CD14-positive monocyte (primary cell): ENCODE measurements around the gene CXorf49. TPM values are rescaled to one million over a fixed set of nuclear protein-coding genes. Genes with fewer than 3 reads are reported as not detected.
"Not testable (repeated sequence)": the region's sequence is repeated elsewhere in the genome, so short reads cannot be mapped to it uniquely, and the experiment has no call there.

Experiments used
- DNase-seq, 3 donors: peaks; one replicate each; pipeline ENCODE4 v3.0.0-alpha.2; 2011 to 2022
- H2AFZ ChIP-seq: 2 replicates; pipeline ENCODE4 v1.6.0; 2012; ENCODE audit warnings: mild to moderate bottlenecking, low read depth, low read length, inconsistent platforms; ENCODE audit not compliant: insufficient read depth, poor library complexity, severe bottlenecking
- H3K27ac ChIP-seq, 2 donors: 1 replicate in 1 of 2; 2 replicates in 1 of 2; pipeline ENCODE4 v1.5.1; 2012 to 2013; ENCODE audit warnings: low read length in 2 of 2, control low read depth in 1 of 2, inconsistent platforms in 1 of 2, low read depth in 1 of 2, mild to moderate bottlenecking in 1 of 2
- H3K27me3 ChIP-seq, 2 donors: one replicate each; pipeline versions ENCODE4 v1.6.0 to v1.6.1; 2011 to 2013; ENCODE audit warnings: low read length in 2 of 2; ENCODE audit not compliant: control insufficient read depth in 2 of 2, insufficient read depth in 2 of 2
- H3K36me3 ChIP-seq, 2 donors: replicated peaks in 1 of 2; 1 replicate in 1 of 2; 2 replicates in 1 of 2; pipeline versions ENCODE4 v1.5.1 to v1.6.1; 2012 to 2013; ENCODE audit warnings: low read length in 2 of 2, control low read depth in 1 of 2, inconsistent platforms in 1 of 2, mild to moderate bottlenecking in 1 of 2; ENCODE audit not compliant: insufficient read depth in 2 of 2, control insufficient read depth in 1 of 2
- H3K4me1 ChIP-seq, 2 donors: 1 replicate in 1 of 2; 2 replicates in 1 of 2; pipeline versions ENCODE4 v1.5.1 to v1.6.1; 2012 to 2013; ENCODE audit warnings: low read length in 2 of 2, control low read depth in 1 of 2, inconsistent platforms in 1 of 2, mild to moderate bottlenecking in 1 of 2, moderate library complexity in 1 of 2; ENCODE audit not compliant: insufficient read depth in 2 of 2, control insufficient read depth in 1 of 2
- H3K4me2 ChIP-seq: replicated peaks from 2 replicates; pipeline ENCODE3; 2012; ENCODE audit warnings: low read length, moderate library complexity, mild to moderate bottlenecking; ENCODE audit not compliant: poor library complexity, severe bottlenecking; ENCODE audit errors: extremely low read depth
- H3K4me3 ChIP-seq, 3 experiments: fragments of 200-600 bp in 1 of 3; sonication (generic) in 1 of 3; replicated peaks in 1 of 3; 1 replicate in 2 of 3; 2 replicates in 1 of 3; pipeline ENCODE4 v1.5.1; 2011 to 2013; ENCODE audit warnings: low read length in 3 of 3, mild to moderate bottlenecking in 3 of 3, control low read depth in 2 of 3, low read depth in 2 of 3, inconsistent platforms in 1 of 3, moderate library complexity in 1 of 3
- H3K79me2 ChIP-seq: 2 replicates; pipeline ENCODE4 v1.6.0; 2012; ENCODE audit warnings: mild to moderate bottlenecking, control low read depth, inconsistent platforms, low read length, moderate library complexity; ENCODE audit not compliant: insufficient read depth
- H3K9ac ChIP-seq: 2 replicates; pipeline ENCODE4 v1.6.0; 2017; ENCODE audit warnings: low read length, mild to moderate bottlenecking; ENCODE audit not compliant: insufficient read depth, poor library complexity, severe bottlenecking
- H3K9me3 ChIP-seq, 2 donors: replicated peaks in 1 of 2; 1 replicate in 1 of 2; 2 replicates in 1 of 2; pipeline versions ENCODE4 v1.5.1 to v1.6.1; 2012 to 2013; ENCODE audit warnings: low read length in 2 of 2, control low read depth in 1 of 2; ENCODE audit not compliant: control insufficient read depth in 1 of 2, insufficient read depth in 1 of 2
- H4K20me1 ChIP-seq: 2 replicates; pipeline ENCODE4 v1.6.0; 2012; ENCODE audit warnings: mild to moderate bottlenecking, low read length, control low read depth, moderate library complexity; ENCODE audit not compliant: insufficient read depth
- H3K27ac Mint-ChIP-seq, 7 donors: one replicate each; pipeline ENCODE4 v1.8.0; 2020; ENCODE audit warnings: mild to moderate bottlenecking in 7 of 7, mixed read lengths in 7 of 7, moderate library complexity in 6 of 7, inconsistent platforms in 2 of 7
- H3K27me3 Mint-ChIP-seq, 3 donors: one replicate each; pipeline ENCODE4 v1.8.0; 2021 to 2022; ENCODE audit warnings: low read depth in 3 of 3, mild to moderate bottlenecking in 3 of 3, mixed read lengths in 3 of 3, moderate library complexity in 3 of 3, inconsistent platforms in 1 of 3
- H3K36me3 Mint-ChIP-seq, 2 donors: one replicate each; pipeline ENCODE4 v1.8.0; 2020; ENCODE audit warnings: mixed read lengths in 2 of 2, inconsistent platforms in 1 of 2, mild to moderate bottlenecking in 1 of 2
- H3K4me1 Mint-ChIP-seq: one replicate; pipeline ENCODE4 v1.8.0; 2020; ENCODE audit warnings: mild to moderate bottlenecking, mixed read lengths
- H3K4me3 Mint-ChIP-seq, 2 donors: one replicate each; pipeline ENCODE4 v1.8.0; 2020; ENCODE audit warnings: mild to moderate bottlenecking in 2 of 2, mixed read lengths in 2 of 2, moderate library complexity in 1 of 2
- H3K9me3 Mint-ChIP-seq, 7 donors: one replicate each; pipeline ENCODE4 v1.8.0; 2020 to 2022; ENCODE audit warnings: mixed read lengths in 7 of 7, mild to moderate bottlenecking in 6 of 7, moderate library complexity in 6 of 7, inconsistent platforms in 2 of 7
- WGBS: methylation state at CpG from one replicate; pipeline ENCODE4 v1.1.5; 2013; ENCODE audit warnings: missing lambda C conversion rate; ENCODE audit not compliant: insufficient coverage; 5-methylcytosine and 5-hydroxymethylcytosine counted together
- intact Hi-C, 2 donors: fragments of 100-400 bp; cut with micrococcal nuclease; formaldehyde crosslinking; loops; one replicate each; pipeline versions ENCODE4 v1.15.0 to v1.15.1; 2023
- polyA minus RNA-seq: library from RNA; depleted of rRNA, polyadenylated mRNA; stranded (reverse); fragments of >200 nt; gene quantifications from 2 replicates; pipeline ENCODE4 v1.2.3, GENCODE V29; 2012
- polyA plus RNA-seq, 3 donors: library from polyadenylated mRNA; depleted of rRNA in 1 of 3; unstranded in 2 of 3; stranded (reverse) in 1 of 3; fragments of 300-500 nt in 2 of 3; fragments of >200 nt in 1 of 3; fragmentation: Illumina TruSeq in 2 of 3; gene quantifications; 1 replicate in 2 of 3; 2 replicates in 1 of 3; pipeline ENCODE4 v1.2.3, GENCODE V29; 2012 to 2021
- total RNA-seq, 12 experiments: library from RNA in 1 of 12; stranded (reverse) in 1 of 12; fragments of 120-200 nt in 1 of 12; gene quantifications; one replicate each; pipeline ENCODE4 v1.2.4 and lab custom pipeline; 2013 to 2026; ENCODE audit warnings: mixed read lengths in 6 of 12, inconsistent platforms in 1 of 12

The CXorf49 gene
- not detected for total RNA-seq (2013)
- polyA plus RNA-seq (not detected), polyA minus RNA-seq (not detected in 2 replicates), total RNA-seq (lab: John Stamatoyannopoulos, UW) (0 reads per million in 11 experiments)

GRCh38 chrX:71718185-71718584, at the start of gene CXorf49:
Gene CXorf49, minus strand, starts transcription at chrX:71718285. Its CDS starts 134 bp downstream, at chrX:71718151.
- H4K20me1 ChIP-seq, H3K9me3 Mint-ChIP-seq, H3K36me3 Mint-ChIP-seq, H3K4me3 ChIP-seq, H3K9me3 ChIP-seq, H3K4me1 Mint-ChIP-seq, H3K27me3 Mint-ChIP-seq, intact Hi-C loops, H3K4me1 ChIP-seq, H3K79me2 ChIP-seq, H3K36me3 ChIP-seq, DNase-seq, H3K27ac ChIP-seq, H3K9ac ChIP-seq, H3K4me3 Mint-ChIP-seq, H3K4me2 ChIP-seq, H2AFZ ChIP-seq, H3K27ac Mint-ChIP-seq, H3K27me3 ChIP-seq: not testable (repeated sequence)
- WGBS: no CpG with 5 or more reads among the region's 30 CpGs

GRCh38 chrX:71767134-71767533, 49.0 kb upstream of the CXorf49 start:
- intact Hi-C loops, H3K27me3 ChIP-seq, H3K27ac Mint-ChIP-seq, DNase-seq, H3K36me3 Mint-ChIP-seq, H3K9me3 Mint-ChIP-seq, H3K9ac ChIP-seq, H3K79me2 ChIP-seq, H3K9me3 ChIP-seq, H3K4me3 Mint-ChIP-seq, H4K20me1 ChIP-seq, H2AFZ ChIP-seq, H3K27ac ChIP-seq, H3K4me2 ChIP-seq, H3K4me1 ChIP-seq, H3K27me3 Mint-ChIP-seq, H3K36me3 ChIP-seq, H3K4me3 ChIP-seq, H3K4me1 Mint-ChIP-seq: not testable (repeated sequence)
- WGBS: no CpG with 5 or more reads among the region's 14 CpGs

- H3K4me1 ChIP-seq, H3K4me2 ChIP-seq, H3K9me3 ChIP-seq, H3K9ac ChIP-seq, H3K27me3 Mint-ChIP-seq, H3K27ac Mint-ChIP-seq, H3K9me3 Mint-ChIP-seq, H3K79me2 ChIP-seq, H3K27me3 ChIP-seq, H4K20me1 ChIP-seq, H3K4me3 Mint-ChIP-seq, intact Hi-C loops, H3K4me3 ChIP-seq, DNase-seq, H3K4me1 Mint-ChIP-seq, H3K36me3 ChIP-seq, H3K36me3 Mint-ChIP-seq, H2AFZ ChIP-seq, H3K27ac ChIP-seq: not testable (repeated sequence)
- WGBS: no CpG with 5 or more reads among the region's 8 CpGs
These were observed 47.5 kb upstream of the CXorf49 start for GRCh38 chrX:71765613-71766012.

GRCh38 chrX:71764832-71765231, 46.7 kb upstream of the CXorf49 start:
- H3K4me1 Mint-ChIP-seq, H3K4me2 ChIP-seq, H3K27me3 ChIP-seq, H3K27ac Mint-ChIP-seq, DNase-seq, intact Hi-C loops, H3K9ac ChIP-seq, H3K36me3 ChIP-seq, H3K36me3 Mint-ChIP-seq, H3K27me3 Mint-ChIP-seq, H3K4me3 ChIP-seq, H3K9me3 Mint-ChIP-seq, H3K79me2 ChIP-seq, H4K20me1 ChIP-seq, H3K4me1 ChIP-seq, H3K27ac ChIP-seq, H2AFZ ChIP-seq, H3K4me3 Mint-ChIP-seq, H3K9me3 ChIP-seq: not testable (repeated sequence)
- WGBS: no CpG with 5 or more reads among the region's 11 CpGs
